SK-N-SH (cell line): ENCODE measurements around the gene FAM153A. TPM values are rescaled to one million over a fixed set of nuclear protein-coding genes. Genes with fewer than 3 reads are reported as not detected.
"Not testable (repeated sequence)": the region's sequence is repeated elsewhere in the genome, so short reads cannot be mapped to it uniquely, and the experiment has no call there.

ENCODE experiments used
- CTCF ChIA-PET: fragments of 300-600, 350-600 bp; formaldehyde crosslinking; extraction: SDS; loops from one replicate; lab custom pipeline; 2021; lab: Yijun Ruan, JAX
- POLR2A ChIA-PET: fragments of 350-600 bp; sonication (Branson Sonifier 250); formaldehyde crosslinking; extraction: SDS; loops from one replicate; lab custom pipeline; 2020; ENCODE audit warnings: antibody characterized with exemption, inconsistent platforms; lab: Yijun Ruan, JAX
- DNase-seq: peaks from one replicate; pipeline ENCODE4 v3.0.0; 2012
- H2AFZ ChIP-seq: fragments of 200-600 bp; sonication (generic); 2 replicates; pipeline ENCODE4 v1.8.1; 2016; ENCODE audit warnings: antibody characterized with exemption, mild to moderate bottlenecking, low read depth
- H3F3A ChIP-seq: fragments of 200-600 bp; sonication (generic); replicated peaks from 2 replicates; pipeline ENCODE3; 2016; ENCODE audit warnings: antibody characterized with exemption, mild to moderate bottlenecking; ENCODE audit not compliant: insufficient read depth
- H3K27ac ChIP-seq, 2 experiments: fragments of 200-500 bp in 1 of 2; fragments of 200-600 bp in 1 of 2; sonication (Bioruptor generic) in 1 of 2; sonication (generic), shearing (Covaris generic) in 1 of 2; 2 replicates each; pipeline versions ENCODE4 v1.5.1 to v1.6.1; 2014 to 2016; ENCODE audit warnings: low read depth in 2 of 2, inconsistent platforms in 1 of 2, low read length in 1 of 2, mild to moderate bottlenecking in 1 of 2, mixed read lengths in 1 of 2
- H3K27me3 ChIP-seq: fragments of 200-600 bp; sonication (generic), shearing (Covaris generic); 2 replicates; pipeline ENCODE4 v1.6.1; 2016; ENCODE audit warnings: mixed run types; ENCODE audit not compliant: insufficient read depth
- H3K36me3 ChIP-seq, 2 experiments: fragments of 200-500 bp in 1 of 2; fragments of 200-600 bp in 1 of 2; sonication (Bioruptor generic) in 1 of 2; sonication (generic) in 1 of 2; replicated peaks in 1 of 2; 2 replicates each; pipeline versions ENCODE3 to v1.5.1; 2014 to 2016; ENCODE audit warnings: low read length in 1 of 2, mild to moderate bottlenecking in 1 of 2; ENCODE audit not compliant: insufficient read depth in 2 of 2, control insufficient read depth in 1 of 2
- H3K4me1 ChIP-seq, 2 experiments: fragments of 200-500 bp in 1 of 2; fragments of 200-600 bp in 1 of 2; sonication (Bioruptor generic) in 1 of 2; sonication (generic), shearing (Covaris generic) in 1 of 2; 2 replicates each; pipeline versions ENCODE4 v1.5.1 to v1.6.1; 2014 to 2016; ENCODE audit warnings: low read depth in 1 of 2, low read length in 1 of 2, mixed run types in 1 of 2; ENCODE audit not compliant: insufficient read depth in 2 of 2, control insufficient read depth in 1 of 2
- H3K4me2 ChIP-seq: fragments of 200-600 bp; sonication (generic), shearing (Covaris generic); 2 replicates; pipeline ENCODE4 v1.6.1; 2017; ENCODE audit warnings: mixed run types
- H3K4me3 ChIP-seq, 2 experiments: fragments of 200-500 bp in 1 of 2; fragments of 200-600 bp in 1 of 2; sonication (Bioruptor generic) in 1 of 2; sonication (generic), shearing (Covaris generic) in 1 of 2; 2 replicates each; pipeline versions ENCODE4 v1.5.1 to v1.8.1; 2014 to 2016; ENCODE audit warnings: low read depth in 2 of 2, inconsistent platforms in 1 of 2, low read length in 1 of 2, mild to moderate bottlenecking in 1 of 2, mixed read lengths in 1 of 2, moderate library complexity in 1 of 2
- H3K79me2 ChIP-seq: fragments of 200-600 bp; sonication (generic); 2 replicates; pipeline ENCODE4 v1.8.1; 2017; ENCODE audit warnings: mild to moderate bottlenecking; ENCODE audit not compliant: insufficient read depth
- H3K9ac ChIP-seq: fragments of 200-600 bp; sonication (generic); 2 replicates; pipeline ENCODE4 v1.6.1; 2017; ENCODE audit warnings: mixed run types
- H3K9me2 ChIP-seq: fragments of 200-600 bp; sonication (generic); 2 replicates; pipeline ENCODE4 v1.6.1; 2017; ENCODE audit warnings: mixed run types
- H3K9me3 ChIP-seq: fragments of 200-600 bp; sonication (generic); 2 replicates; pipeline ENCODE4 v1.6.1; 2017; ENCODE audit warnings: mixed run types, mild to moderate bottlenecking, moderate library complexity
- H4K20me1 ChIP-seq: fragments of 200-600 bp; sonication (generic); 2 replicates; pipeline ENCODE4 v1.6.1; 2017; ENCODE audit warnings: mild to moderate bottlenecking, mixed run types; ENCODE audit not compliant: insufficient read depth
- WGBS: methylation state at CpG from one replicate; pipeline ENCODE4 v1.1.6; 2017; ENCODE audit warnings: low lambda C conversion rate; 5-methylcytosine and 5-hydroxymethylcytosine counted together
- polyA plus RNA-seq, 3 experiments: library from polyadenylated mRNA; depleted of rRNA; stranded (reverse); fragments of >200 nt; gene quantifications; 2 replicates each; pipeline ENCODE4 v1.2.3, GENCODE V29; 2012

Gene FAM153A
- polyA plus RNA-seq, 1 of the 3 experiments (the other 2 are of a cell fraction) = not detected

- H3K36me3 ChIP-seq, H3K9me2 ChIP-seq, H2AFZ ChIP-seq, H3K4me1 ChIP-seq, DNase-seq, H3K27ac ChIP-seq, H3F3A ChIP-seq, H3K27me3 ChIP-seq, H3K4me3 ChIP-seq, CTCF ChIA-PET, H3K9ac ChIP-seq, H4K20me1 ChIP-seq, H3K4me2 ChIP-seq, H3K79me2 ChIP-seq, POLR2A ChIA-PET, H3K9me3 ChIP-seq: not testable (repeated sequence)
- WGBS = 33% methylated on average over 1 of the region's 7 CpGs
These were observed 89.7 kb downstream of the FAM153A start for GRCh38 chr5:177692969-177693368.

DNA sequence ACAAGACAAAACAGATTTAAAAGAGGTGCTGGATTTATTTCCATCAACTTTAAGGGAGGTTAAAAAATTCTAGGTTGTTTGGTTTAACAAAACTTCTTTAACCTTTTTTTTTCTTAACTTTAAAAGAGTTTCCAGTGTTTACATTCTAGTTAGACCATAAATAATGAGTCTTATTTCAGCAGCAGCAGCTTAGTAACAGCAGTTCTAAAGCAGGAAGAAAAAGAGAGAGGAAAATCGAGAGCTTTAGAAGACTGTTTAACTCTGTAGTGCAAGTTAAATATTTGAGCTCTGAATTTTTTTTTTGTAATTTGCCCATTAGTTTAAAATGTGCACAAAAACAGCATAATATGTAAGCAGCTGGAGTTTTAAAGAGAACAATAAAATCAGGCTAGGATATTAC, 90.2 kb downstream of the FAM153A start:
- H3K27ac ChIP-seq, POLR2A ChIA-PET, H2AFZ ChIP-seq, H3F3A ChIP-seq, H3K79me2 ChIP-seq, H3K9ac ChIP-seq, H3K9me3 ChIP-seq, H4K20me1 ChIP-seq, H3K36me3 ChIP-seq, H3K4me2 ChIP-seq, H3K4me1 ChIP-seq, DNase-seq, CTCF ChIA-PET, H3K4me3 ChIP-seq, H3K9me2 ChIP-seq, H3K27me3 ChIP-seq: not testable (repeated sequence)
- 2% methylated on average over 1 of the region's 1 CpG for WGBS

DNA sequence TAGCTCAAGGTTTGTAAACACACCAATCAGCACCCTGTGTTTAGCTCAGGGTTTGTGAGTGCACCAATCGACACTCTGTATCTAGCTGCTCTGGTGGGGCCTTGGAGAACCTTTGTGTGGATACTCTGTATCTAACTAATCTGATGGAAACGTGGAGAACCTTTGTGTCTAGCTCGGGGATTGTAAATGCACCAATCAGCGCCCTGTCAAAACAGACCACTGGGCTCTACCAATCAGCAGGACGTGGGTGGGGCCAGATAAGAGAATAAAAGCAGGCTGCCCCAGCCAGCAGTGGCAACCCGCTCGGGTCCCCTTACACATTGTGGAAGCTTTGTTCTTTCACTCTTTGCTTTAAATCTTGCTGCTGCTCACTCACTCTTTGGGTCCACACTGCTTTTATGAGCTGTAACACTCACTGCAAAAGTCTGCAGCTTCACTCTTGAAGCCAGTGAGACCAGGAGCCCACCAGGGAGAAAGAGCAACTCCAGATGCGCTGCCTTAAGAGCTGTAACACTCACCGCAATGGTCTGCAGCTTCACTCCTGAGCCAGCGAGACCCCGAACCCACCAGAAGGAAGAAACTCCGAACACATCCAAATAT, 93.6 kb downstream of the FAM153A start:
- H3K4me3 ChIP-seq, H4K20me1 ChIP-seq, H3K9me3 ChIP-seq, POLR2A ChIA-PET, H3K9ac ChIP-seq, H2AFZ ChIP-seq, H3K4me1 ChIP-seq, H3F3A ChIP-seq, H3K27me3 ChIP-seq, DNase-seq, H3K27ac ChIP-seq, H3K4me2 ChIP-seq, CTCF ChIA-PET, H3K36me3 ChIP-seq, H3K79me2 ChIP-seq, H3K9me2 ChIP-seq: not testable (repeated sequence)
- WGBS = 47% methylated on average over 11 of the region's 12 CpGs

GRCh38 chr5:177688091-177688490, 94.6 kb downstream of the FAM153A start:
- WGBS = 94% methylated on average over 9 of the region's 32 CpGs
- H3K4me2 ChIP-seq, H3F3A ChIP-seq, H3K9ac ChIP-seq, DNase-seq, CTCF ChIA-PET, H3K27ac ChIP-seq, H3K27me3 ChIP-seq, H3K4me3 ChIP-seq, H3K79me2 ChIP-seq, H3K36me3 ChIP-seq, H3K9me2 ChIP-seq, H2AFZ ChIP-seq, H4K20me1 ChIP-seq, H3K9me3 ChIP-seq, H3K4me1 ChIP-seq, POLR2A ChIA-PET: not testable (repeated sequence)

GRCh38 chr5:177681920-177682319, 100.8 kb downstream of the FAM153A start:
- H3K27ac ChIP-seq, DNase-seq, CTCF ChIA-PET, H3K79me2 ChIP-seq, H4K20me1 ChIP-seq, H2AFZ ChIP-seq, H3K27me3 ChIP-seq, H3K4me2 ChIP-seq, H3K36me3 ChIP-seq, H3F3A ChIP-seq, POLR2A ChIA-PET, H3K9me3 ChIP-seq, H3K9me2 ChIP-seq, H3K9ac ChIP-seq, H3K4me3 ChIP-seq, H3K4me1 ChIP-seq: not testable (repeated sequence)
- 50% methylated on average over 1 of the region's 1 CpG for WGBS

Other genes with a start within 250 kb of the FAM153A start
- gene FAM193B, start 228.3 kb downstream of the FAM153A start, polyA plus RNA-seq (2012; rRNA removed) = 44.4 and 48.1 TPM in 2 replicates
- gene TMED9, start 190.7 kb downstream of the FAM153A start, polyA plus RNA-seq (2012; rRNA removed) = 264 and 320 TPM in 2 replicates
- gene B4GALT7, start 182.8 kb downstream of the FAM153A start, polyA plus RNA-seq (2012; rRNA removed) = 37.5 and 39.1 TPM in 2 replicates
- not detected in 2 replicates for gene PROP1, start 213.3 kb upstream of the FAM153A start, polyA plus RNA-seq (2012; rRNA removed)